Measurements from ENCODE around the gene PLEKHG4.

GRCh38 chr16:67260426-67261063, 18.8 kb upstream of the PLEKHG4 start:
- peak in 2 of 4 experiments; percentile 17 to 30 for TF ChIP-seq CTCF (IDR thresholded peaks at IDR 0.05)
- TF ChIP-seq POLR2A (IDR thresholded peaks at IDR 0.05) = no peak

Data from uterus (tissue), 2 donors.